Kidney (tissue), 14 donors: ENCODE results near the gene OBSCN. TPM values are rescaled to one million over a fixed set of nuclear protein-coding genes. Genes with fewer than 3 reads are reported as not detected.

Source experiments
- DNase-seq, 5 donors: peaks; one replicate each; pipeline ENCODE4 v3.0.0-alpha.2; 2013 to 2020
- FAIRE-seq: peaks from 2 replicates; lab custom pipeline; 2012; peaks lifted over from hg19 to GRCh38; lab: Jason Lieb, UNC
- H3K27ac ChIP-seq, 2 donors: one replicate each; pipeline ENCODE4 v1.7.0; 2013; ENCODE audit warnings: low read depth in 2 of 2, low read length in 2 of 2, inconsistent platforms in 1 of 2
- H3K27me3 ChIP-seq: one replicate; pipeline ENCODE4 v1.7.1; 2013; ENCODE audit warnings: low read length, inconsistent platforms; ENCODE audit not compliant: control insufficient read depth, insufficient read depth
- H3K36me3 ChIP-seq, 3 donors: one replicate each; pipeline versions ENCODE4 v1.7.0 to v1.7.1; 2013; ENCODE audit warnings: low read length in 3 of 3, control low read depth in 1 of 3, inconsistent platforms in 1 of 3; ENCODE audit not compliant: insufficient read depth in 3 of 3, control insufficient read depth in 2 of 3
- H3K4me1 ChIP-seq, 3 donors: one replicate each; pipeline versions ENCODE4 v1.7.0 to v1.7.1; 2013; ENCODE audit warnings: low read length in 3 of 3, inconsistent platforms in 1 of 3, low read depth in 1 of 3; ENCODE audit not compliant: control insufficient read depth in 2 of 3, insufficient read depth in 2 of 3
- H3K4me3 ChIP-seq, 3 donors: one replicate each; pipeline versions ENCODE4 v1.7.0 to v1.8.1; 2013; ENCODE audit warnings: low read length in 3 of 3, control low read depth in 1 of 3, inconsistent platforms in 1 of 3
- H3K9ac ChIP-seq, 3 donors: one replicate each; pipeline versions ENCODE4 v1.7.0 to v1.7.1; 2013; ENCODE audit warnings: low read length in 3 of 3, control low read depth in 1 of 3, inconsistent platforms in 1 of 3
- H3K9me3 ChIP-seq, 3 donors: one replicate each; pipeline versions ENCODE4 v1.7.0 to v1.7.1; 2013; ENCODE audit warnings: low read length in 3 of 3, control low read depth in 1 of 3, inconsistent platforms in 1 of 3; ENCODE audit not compliant: control insufficient read depth in 2 of 3, insufficient read depth in 1 of 3
- intact Hi-C: fragments of 100-400 bp; cut with DNase I; formaldehyde crosslinking; loops from one replicate; pipeline ENCODE4 v1.11.1; 2022
- polyA plus RNA-seq: library from polyadenylated mRNA; stranded (reverse); fragments of 350-450 nt; fragmentation: Illumina TruSeq; extraction: RNeasy Lipid Tissue Mini Kit (QIAGEN cat#74804); gene quantifications from one replicate; pipeline ENCODE4 v1.2.3, GENCODE V29; 2014; ENCODE audit warnings: low read depth, low replicate concordance; ENCODE audit not compliant: insufficient read depth
- total RNA-seq: library from RNA; stranded (reverse); fragmentation: NEBNext Ultra II Directional; extraction: Animal tissue kit (Norgen Biotek cat#: 25700); gene quantifications from one replicate; pipeline ENCODE4 v1.2.1, GENCODE V29; 2021
- TF ChIP-seq, protein P1 (sequence below): IDR thresholded peaks from 3 replicates; pipeline ENCODE4 v1.5.1; 2012; ENCODE audit warnings: mild to moderate bottlenecking, moderate library complexity, borderline replicate concordance; ENCODE audit not compliant: insufficient read depth; ENCODE audit errors: extremely low read depth
- donor health status: control.
- donor health status: control.
- donor health status: control.
- donor health status: control.
- donor health status: control.
- donor health status: DM: yes; HTN: yes; CAD: no.
- donor health status: Normal renal cell carcinoma (clear cell type).

OBSCN gene
- total and polyA plus RNA-seq, 2 donors from 2014 or later: 14.5 to 30.0 TPM

DNA sequence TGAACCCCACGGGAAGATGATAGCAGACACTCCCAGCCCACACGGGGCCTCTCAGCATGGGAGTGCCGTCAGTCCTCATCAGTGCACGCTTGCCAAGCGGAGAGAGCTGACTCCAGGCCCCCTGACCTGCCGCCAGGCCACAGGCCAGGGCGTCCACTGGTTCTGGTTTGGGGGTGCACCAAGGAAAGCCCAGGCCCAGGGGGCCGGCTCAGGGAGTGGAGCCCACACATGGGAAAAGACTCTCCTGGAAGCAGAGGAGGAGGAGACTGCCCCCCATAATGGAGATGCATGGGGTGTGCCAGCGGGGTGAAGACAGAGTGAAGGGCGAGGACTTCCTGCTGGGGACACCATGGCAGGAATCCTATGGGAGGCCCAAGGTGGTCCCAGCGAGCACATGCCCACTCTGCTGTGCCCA is 192.4 kb downstream of the OBSCN start:
- no peak for FAIRE-seq
- Histone ChIP-seq H3K4me3 (no peak overlapping the region), H3K4me1 (peaks cover 2 to 17% (median 5%) of the 10 kb centered on the region in 3 donors), H3K9me3 (no peaks in the 10 kb centered on the region), H3K9ac (no peak overlapping the region), H3K27me3 (no peaks in the 10 kb centered on the region), H3K27ac (no peak overlapping the region), H3K36me3 (peaks cover 0 to 20% (median 7%) of the 10 kb centered on the region in 3 donors)
- DNase-seq: peak in 1 of 5 donors; percentile 50
- TF ChIP-seq, protein P1, sequence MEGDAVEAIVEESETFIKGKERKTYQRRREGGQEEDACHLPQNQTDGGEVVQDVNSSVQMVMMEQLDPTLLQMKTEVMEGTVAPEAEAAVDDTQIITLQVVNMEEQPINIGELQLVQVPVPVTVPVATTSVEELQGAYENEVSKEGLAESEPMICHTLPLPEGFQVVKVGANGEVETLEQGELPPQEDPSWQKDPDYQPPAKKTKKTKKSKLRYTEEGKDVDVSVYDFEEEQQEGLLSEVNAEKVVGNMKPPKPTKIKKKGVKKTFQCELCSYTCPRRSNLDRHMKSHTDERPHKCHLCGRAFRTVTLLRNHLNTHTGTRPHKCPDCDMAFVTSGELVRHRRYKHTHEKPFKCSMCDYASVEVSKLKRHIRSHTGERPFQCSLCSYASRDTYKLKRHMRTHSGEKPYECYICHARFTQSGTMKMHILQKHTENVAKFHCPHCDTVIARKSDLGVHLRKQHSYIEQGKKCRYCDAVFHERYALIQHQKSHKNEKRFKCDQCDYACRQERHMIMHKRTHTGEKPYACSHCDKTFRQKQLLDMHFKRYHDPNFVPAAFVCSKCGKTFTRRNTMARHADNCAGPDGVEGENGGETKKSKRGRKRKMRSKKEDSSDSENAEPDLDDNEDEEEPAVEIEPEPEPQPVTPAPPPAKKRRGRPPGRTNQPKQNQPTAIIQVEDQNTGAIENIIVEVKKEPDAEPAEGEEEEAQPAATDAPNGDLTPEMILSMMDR: no peak
- intact Hi-C loops: no loop called here

GRCh38 chr1:228400692-228401454 is 193.0 kb downstream of the OBSCN start:
- TF ChIP-seq, protein P1: no peak
- DNase-seq (peak in 1 of 5 donors; percentile 69), FAIRE-seq (no peak)
- intact Hi-C loops: no loop called here
- no peak overlapping the region for H3K4me3 ChIP-seq
- no peaks in the 10 kb centered on the region for H3K9me3 ChIP-seq
- peaks cover 2 to 22% (median 10%) of the 10 kb centered on the region in 3 donors for H3K4me1 ChIP-seq
- no peaks in the 10 kb centered on the region for H3K27me3 ChIP-seq
- no peak overlapping the region for H3K9ac ChIP-seq
- H3K27ac ChIP-seq: no peak overlapping the region
- peaks cover 0 to 18% (median 7%) of the 10 kb centered on the region in 3 donors for H3K36me3 ChIP-seq

DNA sequence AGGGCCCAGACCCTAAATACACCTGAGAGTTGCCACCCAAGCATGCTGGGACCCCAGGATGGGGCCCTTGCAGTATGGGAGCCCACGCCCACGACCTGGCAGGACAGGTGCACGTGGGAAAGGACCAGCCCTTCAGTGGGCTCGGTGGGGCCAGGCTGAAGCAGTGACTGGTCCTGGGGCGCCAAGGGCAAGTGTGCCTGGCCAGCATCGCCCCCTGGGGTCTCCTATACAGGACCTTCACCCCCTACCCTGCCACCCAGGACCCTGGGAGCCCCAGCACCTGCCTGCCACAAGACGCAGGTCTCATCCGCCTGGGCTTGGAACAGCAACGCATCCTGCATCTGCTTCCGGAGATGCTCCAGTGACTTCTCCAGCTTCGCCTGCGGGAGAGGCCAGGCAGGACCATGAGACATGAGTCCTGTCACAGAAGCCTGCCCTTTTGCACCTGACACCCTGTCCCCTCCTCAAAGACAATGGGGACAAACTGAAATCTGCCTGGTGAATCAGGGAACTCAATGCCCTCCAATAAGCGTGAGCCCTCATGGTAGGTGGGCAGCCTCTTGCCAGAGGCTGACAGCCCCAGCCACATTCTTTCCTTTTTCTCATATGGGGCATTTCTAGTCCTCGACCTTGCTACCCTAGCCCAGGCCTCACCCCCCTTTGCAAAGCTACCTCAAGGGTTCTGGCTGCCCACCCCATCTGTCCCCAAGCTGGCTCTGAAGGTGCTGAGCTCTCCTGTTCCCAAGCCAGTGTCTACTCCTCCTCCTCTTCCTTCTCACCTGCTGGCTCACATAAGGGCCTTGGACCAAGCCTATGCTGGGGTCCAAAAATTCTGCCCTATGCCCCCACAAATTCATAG is 194.2 kb downstream of the OBSCN start:
- no peaks in the 10 kb centered on the region for H3K9me3 ChIP-seq
- no peak overlapping the region for H3K27ac ChIP-seq
- peaks cover 2 to 22% (median 10%) of the 10 kb centered on the region in 3 donors for H3K4me1 ChIP-seq
- DNase-seq (peak in 1 of 5 donors; percentile 54), FAIRE-seq (no peak)
- TF ChIP-seq, protein P1: no peak
- no peak overlapping the region for H3K9ac ChIP-seq
- peaks cover 0 to 11% (median 3%) of the 10 kb centered on the region in 3 donors for H3K36me3 ChIP-seq
- H3K4me3 ChIP-seq: no peak overlapping the region
- no peaks in the 10 kb centered on the region for H3K27me3 ChIP-seq
- intact Hi-C loops: no loop called here
